ENCODE data around the gene C1orf21.

C1orf21 gene

GRCh38 chr1:184443624-184444023, 56.8 kb downstream of the C1orf21 start:
- TF ChIP-seq CTCF (IDR thresholded peaks at IDR 0.05; ENCODE audit: extremely low read depth, insufficient read depth, missing control alignments) = no peak
- in situ Hi-C loops (cut with MboI; ENCODE audit: low pct_unique_long_range_greater_than_20kb, low sequenced_read_pairs, unreplicated experiment) = no loop called here
- DNase-seq (ENCODE audit: low spot score) = no peak

GRCh38 chr1:184445997-184446396, 59.2 kb downstream of the C1orf21 start:
- DNase-seq (ENCODE audit: low spot score) = no peak
- no peak for TF ChIP-seq CTCF (IDR thresholded peaks at IDR 0.05; ENCODE audit: extremely low read depth, insufficient read depth, missing control alignments)
- in situ Hi-C loops (cut with MboI; ENCODE audit: low pct_unique_long_range_greater_than_20kb, low sequenced_read_pairs, unreplicated experiment) = no loop called here

GRCh38 chr1:184447651-184448185, 60.9 kb downstream of the C1orf21 start:
- in situ Hi-C loops (cut with MboI; ENCODE audit: low pct_unique_long_range_greater_than_20kb, low sequenced_read_pairs, unreplicated experiment) = no loop called here
- DNase-seq (ENCODE audit: low spot score) = no peak
- no peak for TF ChIP-seq CTCF (IDR thresholded peaks at IDR 0.05; ENCODE audit: extremely low read depth, insufficient read depth, missing control alignments)

GRCh38 chr1:184449916-184450315, 63.1 kb downstream of the C1orf21 start:
- DNase-seq (ENCODE audit: low spot score) = no peak
- in situ Hi-C loops (cut with MboI; ENCODE audit: low pct_unique_long_range_greater_than_20kb, low sequenced_read_pairs, unreplicated experiment) = no loop called here
- no peak for TF ChIP-seq CTCF (IDR thresholded peaks at IDR 0.05; ENCODE audit: extremely low read depth, insufficient read depth, missing control alignments)

GRCh38 chr1:184455786-184456185, 69.0 kb downstream of the C1orf21 start:
- in situ Hi-C loops (cut with MboI; ENCODE audit: low pct_unique_long_range_greater_than_20kb, low sequenced_read_pairs, unreplicated experiment) = no loop called here
- no peak for TF ChIP-seq CTCF (IDR thresholded peaks at IDR 0.05; ENCODE audit: extremely low read depth, insufficient read depth, missing control alignments)

GRCh38 chr1:184456189-184456588, 69.4 kb downstream of the C1orf21 start:
- in situ Hi-C loops (cut with MboI; ENCODE audit: low pct_unique_long_range_greater_than_20kb, low sequenced_read_pairs, unreplicated experiment) = no loop called here
- TF ChIP-seq CTCF (IDR thresholded peaks at IDR 0.05; ENCODE audit: extremely low read depth, insufficient read depth, missing control alignments) = no peak
- no peak for DNase-seq (ENCODE audit: low spot score)

More at GRCh38 chr1:184455786-184456185, 69.0 kb downstream of the C1orf21 start:
- DNase-seq (ENCODE audit: low spot score) = no peak

- no peak for TF ChIP-seq CTCF (IDR thresholded peaks at IDR 0.05; ENCODE audit: extremely low read depth, insufficient read depth, missing control alignments)
- in situ Hi-C loops (cut with MboI; ENCODE audit: low pct_unique_long_range_greater_than_20kb, low sequenced_read_pairs, unreplicated experiment) = no loop called here
- no peak for DNase-seq (ENCODE audit: low spot score)
Observed at GRCh38 chr1:184457500-184457899, 70.7 kb downstream of the C1orf21 start.
